AG09319 (cell line): ENCODE data around the gene FAM32A.

Source experiments
- DNase-seq: peaks from one replicate; pipeline ENCODE4 v3.0.0-alpha.2; 2010; ENCODE audit warnings: low read depth; ENCODE audit errors: extremely low read depth
- TF ChIP-seq, protein P1 (sequence below): IDR thresholded peaks from 2 replicates; pipeline ENCODE4 v1.5.1; 2011; ENCODE audit warnings: low read depth, mild to moderate bottlenecking, inconsistent platforms, low read length, moderate library complexity

Gene FAM32A

DNA sequence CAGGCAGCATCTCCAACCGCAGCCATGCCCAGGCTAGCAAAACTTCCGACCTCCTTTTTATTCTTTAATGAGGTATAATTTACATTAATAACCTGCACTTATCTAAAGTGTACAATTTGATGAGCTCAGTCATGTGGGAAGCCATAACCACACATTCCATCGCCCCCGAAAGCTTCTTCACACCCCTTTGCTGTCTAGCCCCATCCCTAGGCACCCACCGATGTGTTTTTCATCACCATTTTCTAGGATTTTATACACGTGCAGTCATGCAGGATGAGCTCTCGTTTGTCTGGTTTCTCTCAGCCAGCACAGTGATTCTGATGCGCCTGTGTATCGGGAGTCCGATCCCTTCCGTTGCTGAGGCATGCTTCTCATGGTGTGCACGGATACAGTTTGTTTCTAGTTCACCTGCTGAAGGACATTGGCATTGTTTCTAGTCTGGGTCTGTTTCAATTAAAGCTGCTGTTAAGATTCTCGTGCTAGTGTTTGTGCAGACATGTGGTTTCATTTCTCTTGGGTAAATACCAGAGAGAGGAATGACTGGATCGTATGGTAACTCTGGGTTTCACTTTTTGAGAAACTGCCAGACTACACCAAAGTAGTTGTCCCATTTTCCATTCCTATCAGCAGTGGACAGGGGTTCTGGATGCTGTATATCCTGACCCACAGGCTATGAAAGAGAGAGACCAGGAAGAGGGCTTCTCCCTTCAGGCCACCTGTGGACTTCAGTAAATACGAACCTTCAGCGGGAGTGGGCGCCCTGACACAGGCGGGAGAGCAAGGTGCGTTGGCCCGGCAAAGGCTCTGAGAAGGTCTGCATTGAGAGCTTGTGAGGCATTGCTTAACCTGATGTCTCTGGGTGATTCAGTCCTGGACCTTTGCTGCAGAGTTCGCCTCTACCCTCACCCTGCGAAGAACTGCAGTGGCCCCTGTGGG is 17.4 kb downstream of the FAM32A start:
- DNase-seq = peak; percentile 50
- TF ChIP-seq, protein P1, sequence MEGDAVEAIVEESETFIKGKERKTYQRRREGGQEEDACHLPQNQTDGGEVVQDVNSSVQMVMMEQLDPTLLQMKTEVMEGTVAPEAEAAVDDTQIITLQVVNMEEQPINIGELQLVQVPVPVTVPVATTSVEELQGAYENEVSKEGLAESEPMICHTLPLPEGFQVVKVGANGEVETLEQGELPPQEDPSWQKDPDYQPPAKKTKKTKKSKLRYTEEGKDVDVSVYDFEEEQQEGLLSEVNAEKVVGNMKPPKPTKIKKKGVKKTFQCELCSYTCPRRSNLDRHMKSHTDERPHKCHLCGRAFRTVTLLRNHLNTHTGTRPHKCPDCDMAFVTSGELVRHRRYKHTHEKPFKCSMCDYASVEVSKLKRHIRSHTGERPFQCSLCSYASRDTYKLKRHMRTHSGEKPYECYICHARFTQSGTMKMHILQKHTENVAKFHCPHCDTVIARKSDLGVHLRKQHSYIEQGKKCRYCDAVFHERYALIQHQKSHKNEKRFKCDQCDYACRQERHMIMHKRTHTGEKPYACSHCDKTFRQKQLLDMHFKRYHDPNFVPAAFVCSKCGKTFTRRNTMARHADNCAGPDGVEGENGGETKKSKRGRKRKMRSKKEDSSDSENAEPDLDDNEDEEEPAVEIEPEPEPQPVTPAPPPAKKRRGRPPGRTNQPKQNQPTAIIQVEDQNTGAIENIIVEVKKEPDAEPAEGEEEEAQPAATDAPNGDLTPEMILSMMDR = no peak

DNA sequence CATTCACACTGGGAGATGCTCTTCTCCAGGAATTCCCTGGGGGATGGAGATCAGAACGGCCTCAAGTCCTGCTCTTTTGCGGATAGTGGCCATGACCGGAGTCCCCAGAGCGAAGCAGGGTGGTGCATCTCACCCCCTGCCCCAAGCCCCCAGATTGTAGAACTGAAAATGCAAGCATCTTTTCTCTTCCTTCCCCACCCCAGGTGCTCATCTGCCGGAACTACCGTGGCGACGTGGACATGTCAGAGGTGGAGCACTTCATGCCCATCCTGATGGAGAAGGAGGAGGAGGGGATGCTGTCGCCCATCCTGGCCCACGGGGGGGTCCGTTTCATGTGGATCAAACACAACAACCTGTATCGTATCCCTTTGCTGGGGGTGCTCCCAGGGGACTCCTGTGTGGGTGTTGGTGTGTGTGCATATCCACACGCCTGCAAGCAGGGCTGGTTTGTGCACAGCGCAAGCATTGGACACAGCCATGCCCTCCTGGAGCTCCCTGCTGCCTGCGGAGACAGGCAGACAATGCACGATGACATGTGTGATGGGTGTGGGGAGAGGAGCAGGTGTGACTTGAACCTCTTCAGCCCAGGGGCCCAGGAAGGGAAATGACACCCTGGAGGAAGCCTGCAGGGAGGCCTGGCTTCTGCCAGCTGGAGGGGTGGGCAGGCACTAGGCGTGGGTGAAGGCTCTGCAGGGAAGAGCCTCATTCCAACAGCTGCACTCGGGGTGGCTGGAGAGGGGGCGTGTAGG is 18.2 kb downstream of the FAM32A start:
- DNase-seq = no peak
- TF ChIP-seq, protein P1 = no peak

DNA sequence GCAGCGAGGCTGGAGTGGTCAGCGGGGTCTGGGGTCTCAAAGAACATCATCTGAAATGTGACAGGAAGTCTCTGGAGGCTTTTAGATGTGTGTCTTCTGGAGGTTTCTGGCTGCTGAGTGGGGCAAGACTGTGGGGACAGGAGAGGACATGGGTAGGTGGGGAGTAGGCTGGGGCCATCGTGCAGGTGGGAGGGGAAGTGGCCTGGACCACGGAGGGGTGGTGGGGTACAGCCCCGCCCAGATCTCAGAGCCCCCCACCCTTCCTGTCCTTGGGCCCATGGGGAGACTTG is 18.7 kb downstream of the FAM32A start:
- TF ChIP-seq, protein P1 = no peak
- DNase-seq = no peak

DNA sequence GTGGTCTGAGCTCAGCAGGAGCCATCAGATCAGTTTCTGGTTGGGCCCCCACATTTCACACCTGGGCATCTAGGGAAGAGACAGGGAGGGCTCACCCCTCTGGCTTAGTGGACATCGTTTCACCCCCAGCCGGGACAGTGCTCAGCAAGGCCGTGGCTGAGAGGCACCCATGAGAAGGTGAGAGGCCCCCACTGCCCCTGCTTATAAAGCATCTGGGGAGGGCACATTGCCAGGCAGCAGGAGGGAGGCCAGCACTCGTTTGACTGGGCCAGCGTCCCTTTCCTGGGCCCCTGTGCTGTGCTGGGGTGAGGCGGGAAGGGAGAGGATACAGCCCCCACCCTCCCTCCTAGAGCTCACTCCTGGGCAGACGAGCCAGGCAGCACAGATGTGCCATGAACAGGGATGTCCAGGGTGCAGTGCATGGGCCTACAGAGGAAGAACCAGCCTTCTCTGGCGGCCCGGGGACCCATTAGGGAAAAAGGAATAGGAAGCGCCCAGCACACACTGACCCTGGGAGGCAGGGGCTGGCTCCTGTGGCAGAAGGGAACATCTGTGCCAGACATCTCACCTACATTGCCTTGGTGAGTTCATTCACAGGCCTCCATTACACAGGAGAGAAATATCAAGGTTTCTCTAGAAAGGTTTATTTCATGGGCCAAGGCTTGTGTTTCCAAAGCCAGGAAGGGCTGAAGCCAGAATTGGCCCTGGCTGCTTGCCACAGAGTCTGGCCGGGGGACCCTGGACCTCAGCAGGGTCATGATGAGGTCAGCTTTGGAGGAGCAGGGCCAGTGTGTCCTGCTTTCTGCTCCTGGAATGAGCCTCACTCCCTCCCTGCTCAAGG is 20.2 kb downstream of the FAM32A start:
- no peak for DNase-seq
- TF ChIP-seq, protein P1 = no peak

- no peak for DNase-seq
- TF ChIP-seq, protein P1 = no peak
Measured at GRCh38 chr19:16206046-16206605, 20.9 kb downstream of the FAM32A start.

GRCh38 chr19:16206637-16207036 is 21.4 kb downstream of the FAM32A start:
- TF ChIP-seq, protein P1 = no peak
- no peak for DNase-seq
